ENCODE measurements around the gene SLC9B2.

SLC9B2 gene, protein sequence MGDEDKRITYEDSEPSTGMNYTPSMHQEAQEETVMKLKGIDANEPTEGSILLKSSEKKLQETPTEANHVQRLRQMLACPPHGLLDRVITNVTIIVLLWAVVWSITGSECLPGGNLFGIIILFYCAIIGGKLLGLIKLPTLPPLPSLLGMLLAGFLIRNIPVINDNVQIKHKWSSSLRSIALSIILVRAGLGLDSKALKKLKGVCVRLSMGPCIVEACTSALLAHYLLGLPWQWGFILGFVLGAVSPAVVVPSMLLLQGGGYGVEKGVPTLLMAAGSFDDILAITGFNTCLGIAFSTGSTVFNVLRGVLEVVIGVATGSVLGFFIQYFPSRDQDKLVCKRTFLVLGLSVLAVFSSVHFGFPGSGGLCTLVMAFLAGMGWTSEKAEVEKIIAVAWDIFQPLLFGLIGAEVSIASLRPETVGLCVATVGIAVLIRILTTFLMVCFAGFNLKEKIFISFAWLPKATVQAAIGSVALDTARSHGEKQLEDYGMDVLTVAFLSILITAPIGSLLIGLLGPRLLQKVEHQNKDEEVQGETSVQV

GRCh38 chr4:103076747-103077347, at the start of gene SLC9B2:
SLC9B2 (minus strand) TSS chr4:103076761; CDS start chr4:103067550, 9,211 bp downstream.
- DNase-seq: peak; percentile 12

DNA sequence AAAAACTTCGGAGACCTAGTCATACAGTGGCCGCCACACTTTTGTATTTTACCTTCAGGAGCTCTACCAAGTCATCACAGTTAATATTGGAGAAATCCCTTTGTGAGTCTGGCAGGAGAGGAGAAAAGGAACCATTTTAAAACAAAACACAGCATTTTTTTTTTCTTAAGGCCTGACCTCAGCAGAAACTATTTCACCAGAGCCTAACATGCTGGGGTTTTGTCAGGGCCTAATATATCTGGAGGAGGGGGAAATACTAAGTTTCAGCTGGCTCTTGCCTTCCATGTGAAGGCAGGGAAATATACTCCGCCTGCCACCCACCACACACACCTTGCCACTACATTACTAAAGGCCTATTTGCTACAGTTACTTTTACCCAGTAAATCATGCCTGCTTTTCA, 49.6 kb upstream of the SLC9B2 start:
- DNase-seq: no peak

- DNase-seq: no peak
Observed at GRCh38 chr4:103123114-103123513, 46.6 kb upstream of the SLC9B2 start.

DNA sequence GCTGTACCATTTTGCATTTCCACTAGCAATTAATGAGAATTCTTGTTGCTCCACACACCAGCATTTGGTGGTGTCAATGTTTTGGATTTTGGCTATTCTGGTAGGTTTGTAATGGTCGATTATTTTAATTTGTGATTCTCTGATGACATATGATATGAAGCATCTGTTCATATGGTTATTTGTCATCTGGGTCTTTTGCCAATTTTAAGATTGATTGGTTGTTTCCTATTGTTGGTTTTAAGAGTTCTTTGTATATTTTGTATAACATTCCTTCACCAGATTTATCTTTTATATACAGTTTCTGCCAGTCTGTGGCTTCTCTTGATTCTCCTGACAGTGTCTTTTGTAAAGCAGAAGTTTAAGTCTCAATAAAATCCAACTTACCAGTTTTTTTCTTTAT, 41.6 kb upstream of the SLC9B2 start:
- DNase-seq: no peak

- no peak for DNase-seq
Observed at GRCh38 chr4:103111598-103111997, 35.0 kb upstream of the SLC9B2 start.

DNA sequence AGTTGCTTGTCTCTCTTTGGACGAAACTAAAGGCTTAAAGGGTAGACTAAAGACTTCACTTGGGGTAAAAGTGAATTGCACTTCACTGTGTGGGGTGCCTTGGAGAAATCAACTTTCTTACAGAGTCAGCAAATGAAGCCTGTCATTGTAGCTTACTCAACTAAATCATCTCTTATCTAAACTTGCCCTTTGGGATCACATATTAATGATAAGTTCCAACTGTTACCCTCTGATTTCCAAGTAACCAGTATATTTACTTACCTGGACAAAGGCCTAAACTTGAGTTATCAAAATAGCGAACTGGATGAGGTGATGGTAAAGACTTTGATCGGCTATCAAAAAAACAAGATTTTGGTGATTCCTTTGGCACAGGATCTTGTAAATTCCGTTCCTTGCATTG, 32.0 kb upstream of the SLC9B2 start:
- DNase-seq: no peak

DNA sequence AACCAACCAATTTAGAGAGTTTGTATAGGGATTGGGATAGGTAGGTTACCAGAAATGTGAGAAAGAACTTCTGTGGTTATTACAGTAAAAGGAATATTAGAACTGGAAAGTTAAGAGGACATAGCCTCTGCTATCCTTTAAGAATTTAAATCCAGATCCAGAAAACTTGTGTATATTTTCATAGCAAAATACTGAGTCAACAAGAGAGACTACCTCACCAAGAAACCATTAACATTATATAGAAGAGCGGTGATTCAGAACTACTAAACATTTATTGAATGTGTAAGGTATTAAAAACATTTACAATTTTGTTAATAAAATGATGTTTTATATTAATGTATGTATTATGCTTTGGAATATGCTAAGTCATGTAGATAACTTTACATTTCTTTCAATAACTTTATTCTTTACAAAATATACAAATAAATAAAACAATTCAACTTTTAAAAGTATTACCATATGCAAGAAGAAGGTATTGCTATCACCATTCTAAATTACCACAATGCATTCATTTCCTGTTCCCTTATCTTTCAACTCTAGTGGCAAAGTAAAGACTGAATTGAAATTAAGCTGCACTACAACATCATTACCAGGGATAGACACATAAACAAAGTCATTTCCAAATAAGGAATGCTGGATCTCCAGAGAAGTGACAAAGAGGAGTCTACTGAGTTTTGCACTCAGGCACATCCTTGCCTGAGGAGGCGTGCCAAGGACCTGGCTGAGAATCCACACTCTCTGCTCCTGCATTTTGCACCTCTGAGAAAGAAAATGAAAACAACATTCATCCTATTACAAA, 29.2 kb upstream of the SLC9B2 start:
- DNase-seq: no peak

GRCh38 chr4:103104886-103105285, 28.3 kb upstream of the SLC9B2 start:
- no peak for DNase-seq

- DNase-seq: no peak
Observed at GRCh38 chr4:103100691-103101090, 24.1 kb upstream of the SLC9B2 start.

GRCh38 chr4:103099691-103100392, 23.3 kb upstream of the SLC9B2 start, which contains the start of gene BDH2:
BDH2 (minus strand) TSS chr4:103099834; CDS start chr4:103096254, 3,580 bp downstream.
- DNase-seq: no peak

- DNase-seq: no peak
Observed at GRCh38 chr4:103098756-103099440, 22.3 kb upstream of the SLC9B2 start.

DNA sequence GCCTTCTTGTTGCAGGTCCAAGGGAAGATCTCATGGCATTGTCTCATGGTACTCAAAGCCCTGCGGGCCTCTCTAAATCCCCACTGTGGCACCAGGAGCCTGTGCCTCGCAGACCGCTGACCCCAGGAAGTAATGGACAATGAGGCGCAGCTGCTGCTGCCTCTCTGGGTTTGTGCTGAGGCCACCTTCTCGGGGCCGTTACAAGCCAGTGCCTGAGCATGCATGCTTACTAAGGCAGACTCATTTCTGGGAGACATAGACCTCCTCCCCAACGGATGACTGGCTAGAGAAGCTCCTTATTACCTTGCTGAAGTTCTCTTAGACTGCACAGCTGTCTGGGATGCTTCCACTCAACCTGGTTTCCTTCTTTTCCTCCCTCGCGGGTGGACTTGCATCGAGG, 21.8 kb upstream of the SLC9B2 start:
- no peak for DNase-seq

DNA sequence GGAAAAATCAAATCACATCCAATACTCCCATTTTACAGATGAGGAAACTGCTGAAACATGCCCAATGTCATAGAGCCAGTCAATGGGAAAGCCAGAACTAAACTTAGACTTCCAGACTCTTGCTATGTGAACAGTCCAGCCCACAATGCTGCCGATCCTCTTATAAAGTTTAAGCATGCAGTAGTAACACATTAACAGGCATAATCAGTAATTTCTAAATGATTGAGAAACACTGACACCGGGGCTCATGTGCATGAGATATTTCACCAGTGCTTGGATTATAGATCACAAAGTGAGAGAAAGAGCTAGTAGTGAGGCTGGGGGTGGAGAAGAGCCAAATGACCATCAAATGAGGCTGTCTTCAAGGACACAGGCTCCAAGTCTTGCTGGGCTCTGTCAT, 20.6 kb upstream of the SLC9B2 start:
- DNase-seq: no peak

DNA sequence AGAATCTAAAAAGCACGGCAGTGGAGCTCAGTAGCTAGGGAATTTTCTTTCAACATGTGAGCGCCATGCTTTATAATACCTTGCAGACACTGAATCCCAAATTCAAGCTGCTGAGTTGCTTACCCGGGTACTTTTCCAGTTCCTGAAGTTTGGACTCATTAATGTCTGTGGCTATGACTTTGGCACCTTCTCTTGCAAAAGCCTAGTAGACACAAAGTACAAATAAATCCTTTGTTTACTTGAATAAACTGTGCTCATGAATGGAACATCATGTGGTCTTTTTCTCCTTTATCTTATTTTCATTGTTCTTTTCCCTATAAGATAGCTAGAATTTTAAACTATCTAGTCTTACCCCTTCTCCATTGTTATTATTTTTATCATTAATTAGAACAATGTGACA, 18.5 kb upstream of the SLC9B2 start:
- DNase-seq: no peak

DNA sequence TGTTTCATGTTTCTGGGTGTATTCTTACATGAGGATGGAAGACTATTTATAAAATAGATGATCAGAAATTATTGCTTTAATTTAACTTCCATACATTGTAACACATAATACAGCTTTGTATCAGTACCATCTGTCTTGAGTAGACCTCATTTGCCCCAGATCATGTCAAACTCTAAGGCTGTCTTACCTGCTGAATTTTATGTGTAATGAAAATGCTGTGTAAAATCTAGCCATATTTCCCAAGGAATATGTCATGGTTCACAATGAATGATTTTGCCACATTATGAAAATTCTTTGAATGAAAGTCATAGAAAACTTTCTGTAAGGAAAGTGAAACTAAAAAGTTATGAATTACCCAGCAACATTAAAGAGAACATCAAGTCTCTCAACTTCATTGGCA, 15.7 kb upstream of the SLC9B2 start:
- DNase-seq: no peak

DNA sequence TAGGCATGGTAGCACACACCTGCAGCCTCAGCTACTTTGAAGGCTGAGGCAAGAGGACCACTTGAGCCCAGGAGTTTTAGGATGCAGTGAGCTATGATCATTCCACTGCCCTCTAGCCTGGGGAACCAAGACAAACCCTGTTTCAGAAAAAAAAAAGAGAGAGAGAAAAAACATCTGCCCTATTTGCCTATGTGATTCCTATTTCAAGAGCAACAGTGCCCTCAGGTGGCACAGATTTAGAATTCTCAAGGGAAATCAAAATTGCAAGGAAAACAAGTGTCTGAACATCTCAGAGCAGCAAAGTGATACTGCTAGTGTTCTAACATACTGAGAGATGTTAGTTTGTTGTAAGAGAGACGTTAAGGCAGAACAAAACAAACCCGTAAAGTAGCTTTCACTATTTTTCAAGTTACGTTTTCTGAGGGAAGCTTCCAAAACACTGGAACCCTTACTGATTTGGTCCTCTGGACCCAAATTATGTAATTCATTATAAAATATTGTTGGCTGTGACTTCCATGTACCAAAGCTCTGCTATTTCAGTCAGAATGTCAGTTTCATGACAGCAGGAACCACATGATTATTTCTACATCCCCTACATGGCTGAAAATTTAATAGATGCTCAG, 15.2 kb upstream of the SLC9B2 start:
- DNase-seq: no peak

DNA sequence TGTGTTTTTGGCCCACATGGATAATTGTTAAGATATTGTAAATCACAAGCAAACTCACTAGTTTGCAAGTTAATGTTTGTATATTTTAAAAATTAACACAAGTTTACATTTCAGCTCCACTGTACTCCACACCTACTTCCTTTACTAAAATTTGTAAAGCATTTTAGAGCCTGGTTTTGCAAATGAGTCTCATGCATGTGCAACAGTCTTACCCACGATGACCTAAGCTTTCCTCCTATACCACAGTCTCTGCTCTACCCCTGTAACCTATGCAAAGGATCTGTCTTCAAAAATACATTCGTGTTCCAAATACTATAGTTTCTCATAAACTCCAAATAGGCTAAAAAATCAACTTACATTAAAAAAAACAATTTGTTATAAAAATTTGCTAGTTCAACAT, 12.9 kb upstream of the SLC9B2 start:
- DNase-seq: no peak

- no peak for DNase-seq
Observed at GRCh38 chr4:103086551-103086950, 10.0 kb upstream of the SLC9B2 start.

DNA sequence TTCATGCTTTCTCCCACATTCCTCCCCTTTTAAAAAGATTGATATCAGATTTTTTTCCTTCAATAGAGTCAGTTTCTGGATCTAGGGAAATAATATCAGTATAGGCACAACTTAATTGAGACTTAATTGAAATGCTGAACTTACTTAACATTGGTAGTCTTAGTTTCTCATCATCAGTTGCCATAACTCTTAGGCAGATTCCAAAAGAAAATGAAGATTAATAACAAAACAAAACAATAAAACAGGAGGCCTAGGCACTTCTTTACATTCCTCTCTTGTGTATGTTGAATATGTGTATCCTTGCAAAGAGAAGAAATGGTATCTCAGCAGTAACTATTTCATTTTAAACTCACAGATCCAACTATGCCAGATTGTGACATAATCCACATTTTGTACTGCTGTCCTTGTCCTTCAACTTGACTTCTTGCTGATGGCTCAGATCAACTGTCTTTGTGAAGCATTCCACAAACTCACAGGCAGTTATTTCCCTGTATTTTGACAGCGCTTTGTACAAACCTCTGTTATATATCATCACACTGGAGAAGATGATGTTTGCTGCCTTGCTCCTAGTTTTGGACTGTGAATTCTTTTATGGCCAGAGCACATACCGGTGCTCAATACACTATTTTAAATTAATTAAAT, 9.1 kb upstream of the SLC9B2 start:
- no peak for DNase-seq

GRCh38 chr4:103079621-103080020, 3.1 kb upstream of the SLC9B2 start:
- DNase-seq: no peak

Measured in stimulated activated CD4-positive, alpha-beta T cell treated with anti-CD3 and anti-CD28 coated beads, Interleukin-12 subunit alpha, Interleukin-12 subunit beta, amount 100 ng/mL, for 4 hours (primary cell).